A673 (cell line): ENCODE results near the gene TMEM129.

Experiments used
- EZH2 ChIP-seq: fragments of 200-600 bp; sonication (generic); IDR thresholded peaks from 2 replicates; pipeline ENCODE4 v1.6.1; 2017; ENCODE audit warnings: borderline replicate concordance, low read depth, mild to moderate bottlenecking, mixed read lengths, antibody characterized with exemption, low read length; ENCODE audit not compliant: poor library complexity, severe bottlenecking
- TF ChIP-seq, protein P1 (sequence below): fragments of 300-800, 200-600 bp; sonication (generic); conservative IDR thresholded peaks from 2 replicates; pipeline ENCODE4 v1.5.1; 2017; ENCODE audit warnings: low read depth, mild to moderate bottlenecking, antibody characterized with exemption, low read length, moderate library complexity, mixed read lengths

DNA sequence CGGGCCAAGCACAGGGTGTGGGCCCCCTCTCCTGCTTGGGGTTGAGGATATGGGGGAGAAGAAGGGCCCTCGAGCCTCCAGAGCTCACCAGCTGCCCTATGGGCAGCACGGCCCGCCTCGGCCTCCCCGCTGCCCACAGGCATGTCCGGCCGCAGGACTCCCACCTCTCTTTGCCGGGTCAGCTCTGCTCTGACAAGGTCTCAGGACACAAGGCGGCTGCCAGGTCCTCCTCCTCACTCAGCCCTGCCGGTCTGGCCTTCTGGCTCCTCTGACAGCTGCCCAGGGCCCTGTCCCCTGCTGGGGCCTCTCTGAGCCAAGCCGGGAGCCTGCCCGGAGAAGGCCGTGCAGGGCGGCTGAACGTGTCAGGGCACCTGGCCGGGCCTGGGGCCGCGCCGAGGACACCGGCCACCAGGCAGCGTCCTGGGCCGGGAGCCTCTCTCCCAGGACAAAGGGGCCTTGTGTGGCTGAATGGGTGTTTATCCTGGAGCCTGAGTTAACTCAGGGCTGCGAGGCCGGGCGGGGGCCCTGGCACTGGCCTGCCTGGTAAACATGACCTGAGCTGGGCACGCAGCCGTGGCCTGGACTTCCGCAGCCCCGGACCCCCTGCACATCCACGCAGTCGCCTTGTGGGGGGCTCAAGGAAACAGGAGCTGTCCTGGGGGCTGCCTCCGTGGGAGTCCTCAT is 25.9 kb upstream of the TMEM129 start:
- TF ChIP-seq, protein P1, sequence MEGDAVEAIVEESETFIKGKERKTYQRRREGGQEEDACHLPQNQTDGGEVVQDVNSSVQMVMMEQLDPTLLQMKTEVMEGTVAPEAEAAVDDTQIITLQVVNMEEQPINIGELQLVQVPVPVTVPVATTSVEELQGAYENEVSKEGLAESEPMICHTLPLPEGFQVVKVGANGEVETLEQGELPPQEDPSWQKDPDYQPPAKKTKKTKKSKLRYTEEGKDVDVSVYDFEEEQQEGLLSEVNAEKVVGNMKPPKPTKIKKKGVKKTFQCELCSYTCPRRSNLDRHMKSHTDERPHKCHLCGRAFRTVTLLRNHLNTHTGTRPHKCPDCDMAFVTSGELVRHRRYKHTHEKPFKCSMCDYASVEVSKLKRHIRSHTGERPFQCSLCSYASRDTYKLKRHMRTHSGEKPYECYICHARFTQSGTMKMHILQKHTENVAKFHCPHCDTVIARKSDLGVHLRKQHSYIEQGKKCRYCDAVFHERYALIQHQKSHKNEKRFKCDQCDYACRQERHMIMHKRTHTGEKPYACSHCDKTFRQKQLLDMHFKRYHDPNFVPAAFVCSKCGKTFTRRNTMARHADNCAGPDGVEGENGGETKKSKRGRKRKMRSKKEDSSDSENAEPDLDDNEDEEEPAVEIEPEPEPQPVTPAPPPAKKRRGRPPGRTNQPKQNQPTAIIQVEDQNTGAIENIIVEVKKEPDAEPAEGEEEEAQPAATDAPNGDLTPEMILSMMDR: no peak
- no peak for TF ChIP-seq EZH2
